Stimulated activated CD4-positive, alpha-beta T cell treated with anti-CD3 and anti-CD28 coated beads, Interleukin-1b, Interleukin-23, amount 100 ng/mL, for 24 hours (primary cell): Measurements from ENCODE around the gene SLC2A6.

ENCODE experiments used
- DNase-seq, 4 experiments: peaks; one replicate each; pipeline ENCODE4 v3.0.0-alpha.2; 2020; ENCODE audit warnings: low read depth in 4 of 4, low spot score in 1 of 4

The SLC2A6 gene

DNA sequence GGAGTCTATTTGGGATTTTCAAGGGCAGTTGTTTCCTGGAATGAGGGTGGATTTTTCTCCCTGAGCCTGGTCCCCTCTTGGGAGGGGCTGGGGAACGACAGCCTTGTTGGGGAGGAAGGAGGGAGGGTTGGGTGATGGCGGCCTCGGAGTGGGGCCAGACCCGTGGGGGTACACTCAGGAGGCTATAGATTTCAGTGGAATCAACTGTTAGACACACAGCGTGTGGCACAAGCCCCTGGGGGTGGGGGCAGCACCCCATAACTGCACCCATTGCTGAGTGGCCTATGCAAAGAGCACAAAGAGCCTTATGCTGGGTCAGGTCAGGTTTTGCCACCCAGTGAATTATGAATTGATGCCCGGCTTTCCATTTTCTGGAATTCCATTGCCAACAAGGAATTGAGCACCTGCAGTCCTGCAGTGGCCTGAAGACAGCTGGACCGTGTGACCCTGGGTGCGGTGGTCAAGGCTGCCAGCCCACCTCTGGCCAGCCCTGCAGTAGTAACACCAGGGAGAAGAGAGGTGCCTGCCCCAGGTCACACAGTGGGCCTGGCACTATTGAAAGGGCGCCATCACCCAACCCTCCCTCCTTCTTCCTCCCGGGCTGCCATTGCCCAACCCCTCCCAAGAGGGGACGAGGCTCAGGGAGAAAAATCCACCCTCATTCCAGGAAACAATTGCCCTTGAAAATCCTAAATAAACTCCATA is 37.5 kb upstream of the SLC2A6 start:
- DNase-seq, result no peak

- DNase-seq, result no peak
Observed at GRCh38 chr9:133515615-133516255, 36.8 kb upstream of the SLC2A6 start.

GRCh38 chr9:133515240-133515610 is 36.3 kb upstream of the SLC2A6 start:
- no peak for DNase-seq

DNA sequence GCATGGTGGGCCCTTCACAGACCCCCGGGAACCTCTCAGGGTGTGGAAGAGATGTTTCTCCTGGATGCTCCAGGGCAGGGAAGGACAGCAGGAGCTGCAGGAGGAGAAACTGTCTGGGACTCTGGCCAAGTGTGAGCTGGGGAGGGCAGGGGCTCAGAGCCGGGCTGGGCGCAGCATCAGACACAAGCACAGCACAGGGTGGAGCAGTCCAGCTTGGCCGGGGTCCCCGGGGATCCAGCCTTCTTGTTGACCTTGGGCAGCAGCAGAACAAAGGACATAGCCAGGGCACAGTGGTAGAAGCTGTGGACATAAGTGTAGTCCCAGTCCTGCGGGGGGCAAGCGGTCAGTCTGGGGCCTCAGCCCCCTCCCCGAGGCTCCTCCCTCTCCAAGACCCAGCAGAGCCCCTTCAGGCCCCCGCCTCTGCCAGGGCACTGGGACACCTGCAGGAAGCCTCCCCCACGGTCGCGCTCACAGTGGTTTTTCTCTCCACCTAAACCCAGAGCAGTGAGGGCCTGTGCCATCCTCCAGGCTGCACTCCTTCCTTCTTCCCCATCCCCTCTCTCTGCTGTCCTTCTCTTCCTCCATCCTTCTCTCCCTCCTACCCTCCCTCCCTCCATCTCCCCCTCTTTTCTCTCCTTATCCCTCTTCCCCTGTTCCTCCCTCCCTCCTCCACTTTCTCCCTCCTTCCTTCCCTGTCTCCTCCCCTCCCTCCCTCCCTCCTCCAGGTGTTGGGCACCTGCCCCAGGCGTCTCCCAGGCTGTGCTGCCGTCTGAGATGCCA is 35.8 kb upstream of the SLC2A6 start:
- no peak for DNase-seq

GRCh38 chr9:133513214-133514100 is 34.6 kb upstream of the SLC2A6 start:
- no peak for DNase-seq

DNA sequence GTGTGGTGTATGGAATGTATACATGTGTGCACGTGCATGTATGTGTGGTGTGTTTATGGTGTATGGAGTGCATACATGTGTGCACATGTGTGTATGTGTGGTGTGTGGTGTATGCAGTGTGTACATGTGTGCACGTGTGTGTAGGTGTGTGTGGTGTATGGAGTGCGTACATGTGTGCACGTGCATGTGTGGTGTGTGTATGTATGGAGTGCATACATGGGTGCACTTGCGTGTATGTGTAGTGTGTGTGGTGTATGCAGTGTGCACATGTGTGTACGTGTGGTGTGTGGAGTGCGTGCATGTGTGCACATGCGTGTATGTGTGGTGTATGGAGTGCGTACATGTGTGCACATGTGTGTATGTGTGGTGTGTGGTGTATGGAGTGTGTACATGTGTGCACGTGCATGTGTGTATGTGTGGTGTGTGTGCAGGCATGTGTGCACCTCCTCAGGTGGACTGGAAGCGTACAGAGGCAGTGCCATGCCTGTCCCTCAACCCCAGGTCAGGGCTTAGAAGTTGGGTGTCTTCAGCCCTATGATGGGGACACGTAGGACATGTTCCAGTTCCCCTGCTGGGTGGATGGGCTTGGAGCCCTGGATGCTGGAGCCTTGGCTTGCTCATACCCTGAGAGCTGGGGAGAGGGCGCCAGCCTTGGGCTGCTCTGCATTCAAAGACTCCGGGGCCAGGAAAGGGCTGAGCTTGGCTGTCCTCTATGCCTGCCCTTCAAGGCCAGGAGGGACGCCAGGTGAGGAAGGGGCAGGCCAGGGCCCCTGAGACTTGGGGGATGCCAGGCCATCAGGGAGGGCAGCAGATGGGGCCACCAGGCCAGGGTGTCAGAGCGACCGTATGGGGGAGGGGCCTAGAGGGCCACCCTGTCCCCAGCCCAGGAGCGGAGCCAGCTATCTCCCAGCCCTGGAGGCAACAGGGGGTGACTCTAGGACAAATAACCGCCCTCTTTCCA is 33.6 kb upstream of the SLC2A6 start:
- DNase-seq, result no peak

- DNase-seq, result no peak
Observed at GRCh38 chr9:133511607-133512006, 32.7 kb upstream of the SLC2A6 start.

DNA sequence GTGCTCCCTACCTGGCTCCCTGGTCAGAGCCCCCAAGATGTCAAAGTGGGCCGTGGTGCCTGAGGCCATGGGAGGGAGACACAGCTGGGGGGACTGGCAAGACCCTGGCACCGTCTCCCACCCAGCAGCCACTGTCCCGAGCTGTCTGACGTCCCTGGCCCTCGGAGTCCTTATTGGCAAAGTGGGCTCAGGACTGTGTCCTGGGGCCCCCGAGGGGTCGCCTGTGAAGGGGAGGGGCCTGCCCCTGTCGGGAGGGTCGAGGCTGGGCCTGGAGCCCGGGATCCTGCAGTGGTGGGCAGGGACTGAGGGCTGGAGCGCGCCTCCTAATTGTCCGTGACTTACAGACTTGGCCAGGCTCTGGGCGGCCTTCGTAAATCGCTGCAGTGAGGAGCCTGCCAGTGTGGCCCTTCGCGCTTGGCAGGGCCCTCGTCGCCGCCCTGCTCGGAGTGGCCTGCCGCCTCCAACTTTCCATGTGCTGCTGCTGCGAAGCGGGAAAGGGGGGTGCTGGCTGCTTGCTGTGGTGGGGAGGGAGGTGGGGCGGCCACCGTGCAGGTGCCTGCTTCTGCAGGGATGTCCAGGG is 32.1 kb upstream of the SLC2A6 start:
- no peak for DNase-seq

DNA sequence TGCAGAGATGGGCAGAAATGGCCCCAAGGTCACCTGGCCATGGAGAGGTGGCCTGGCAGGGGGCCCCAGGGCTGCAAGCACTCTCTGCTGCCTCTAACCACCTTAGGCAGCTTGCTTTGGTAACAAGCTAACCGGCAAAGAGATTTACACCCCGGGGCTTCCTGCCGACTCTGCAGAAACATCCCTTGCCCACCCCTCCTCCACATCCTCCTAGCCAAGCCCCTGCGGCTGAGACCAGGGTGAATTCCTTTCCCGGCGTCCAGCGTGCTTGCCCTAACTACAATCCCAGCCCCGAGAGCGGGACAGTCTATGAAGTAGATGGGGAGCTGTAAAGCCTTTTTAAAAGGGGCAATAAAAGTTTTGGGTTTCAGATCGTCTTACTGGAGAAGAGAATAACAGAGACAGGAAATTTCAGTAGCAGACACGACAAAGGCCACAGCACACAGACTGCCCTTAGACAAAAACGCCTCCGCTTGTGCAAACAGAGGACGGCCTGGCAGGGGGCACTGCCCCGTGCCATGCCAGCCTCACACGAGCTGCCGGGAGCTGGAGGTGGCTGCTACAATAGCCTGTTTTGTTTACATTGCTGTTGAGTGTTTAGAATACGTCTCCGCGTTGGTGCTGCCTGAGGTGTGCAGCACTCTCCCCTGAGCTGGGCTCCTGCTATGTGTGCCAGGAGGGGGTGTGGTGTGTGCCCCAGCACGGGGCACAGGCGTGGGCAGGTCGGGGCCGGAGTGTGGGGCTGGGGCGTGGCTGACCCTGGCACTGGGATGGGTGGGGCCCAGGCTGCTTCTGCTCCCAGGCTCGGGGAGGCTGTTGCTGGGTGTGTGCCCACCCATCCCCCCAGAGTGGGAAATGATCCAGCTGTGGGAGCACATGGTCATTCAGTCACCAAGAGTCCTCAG is 30.5 kb upstream of the SLC2A6 start:
- no peak for DNase-seq

DNA sequence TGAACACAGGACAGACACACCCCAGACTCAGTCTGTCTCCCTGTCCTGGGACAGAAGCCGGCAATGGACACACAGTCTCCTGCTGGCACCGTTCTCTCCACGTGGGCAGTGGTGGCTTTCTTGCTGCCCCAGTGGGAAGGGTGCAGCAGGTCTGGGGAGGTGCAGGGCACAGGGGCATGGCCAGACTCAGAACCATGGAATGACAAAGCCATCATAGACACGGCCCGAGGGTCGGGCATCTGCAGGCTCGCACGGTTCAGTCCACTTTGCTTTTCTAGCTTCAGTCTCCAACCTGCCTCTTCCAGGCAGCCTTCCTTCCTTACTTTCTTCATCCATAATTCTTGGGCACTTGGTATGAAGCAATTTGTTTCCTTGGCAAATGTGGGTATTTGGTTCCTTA is 29.1 kb upstream of the SLC2A6 start:
- no peak for DNase-seq

- no peak for DNase-seq
Observed at GRCh38 chr9:133507246-133507965, 28.5 kb upstream of the SLC2A6 start.

GRCh38 chr9:133506653-133507038 is 27.7 kb upstream of the SLC2A6 start:
- DNase-seq, result no peak

DNA sequence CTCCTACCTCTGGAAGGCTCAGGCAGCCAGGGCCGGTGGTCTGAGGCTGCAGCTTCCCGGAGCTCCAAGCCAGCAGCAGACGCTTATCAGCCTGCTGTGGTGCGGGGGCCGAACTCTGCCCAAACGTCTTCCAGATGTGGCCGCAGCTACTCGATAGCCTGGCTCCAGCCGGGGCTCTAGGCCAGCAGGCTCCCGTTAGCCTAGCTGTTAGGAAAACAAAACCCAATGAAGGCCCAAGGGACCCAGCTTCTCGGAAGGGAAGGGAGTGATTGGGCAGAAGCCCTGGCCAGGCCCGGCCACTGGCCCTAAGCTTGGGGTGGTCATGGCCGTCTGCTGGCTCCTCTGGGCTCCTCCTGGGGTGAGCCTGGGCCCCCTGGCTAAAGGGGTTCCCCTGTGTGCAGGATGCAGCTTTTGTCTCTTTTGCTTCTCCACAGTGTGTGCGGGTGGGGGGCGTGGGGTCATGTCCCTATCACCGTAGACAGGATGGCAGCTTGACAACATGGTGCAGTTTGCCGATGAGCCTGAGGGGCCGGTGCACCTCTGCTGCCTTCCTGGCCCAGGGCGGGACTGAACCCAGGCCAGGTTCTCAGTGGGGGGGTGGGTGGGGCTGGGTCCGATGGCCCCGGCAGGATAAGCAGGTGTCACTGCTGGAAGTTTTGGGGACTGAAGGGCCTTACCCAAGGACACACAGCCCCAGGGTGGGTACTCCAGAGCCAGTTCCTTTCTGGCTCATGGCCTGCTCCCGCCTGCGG is 27.2 kb upstream of the SLC2A6 start:
- no peak for DNase-seq

DNA sequence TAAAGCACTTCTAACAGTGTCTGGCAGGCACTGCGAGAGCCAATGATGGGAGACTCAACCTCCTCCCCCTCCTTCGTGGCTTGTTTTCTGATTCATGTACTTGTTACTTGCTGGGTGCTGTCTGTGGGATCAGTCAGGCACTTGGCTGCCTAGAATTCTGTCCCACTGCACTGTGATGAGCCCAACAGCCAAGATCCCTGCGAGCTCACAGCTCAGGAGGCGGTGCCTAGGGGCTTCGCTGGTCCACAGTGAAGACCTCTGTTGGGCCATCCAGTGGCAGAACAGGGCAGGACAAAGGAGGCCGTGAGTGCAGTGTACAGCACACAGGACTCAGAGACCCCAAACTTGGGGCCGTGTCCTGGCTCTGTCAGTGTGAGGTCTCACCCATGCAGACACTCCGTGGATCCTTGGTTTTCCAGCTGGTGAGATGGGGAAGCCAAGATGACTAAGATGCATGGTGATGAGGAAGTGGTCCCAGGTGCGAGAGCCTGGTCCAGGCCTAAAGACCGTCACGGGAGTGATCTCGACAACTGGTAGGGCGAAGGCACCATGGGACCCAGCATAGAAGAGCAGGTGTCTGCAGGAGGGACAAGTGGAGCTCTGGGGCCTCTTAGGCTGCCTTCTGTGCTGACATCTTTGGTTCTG is 26.4 kb upstream of the SLC2A6 start:
- DNase-seq, result no peak

DNA sequence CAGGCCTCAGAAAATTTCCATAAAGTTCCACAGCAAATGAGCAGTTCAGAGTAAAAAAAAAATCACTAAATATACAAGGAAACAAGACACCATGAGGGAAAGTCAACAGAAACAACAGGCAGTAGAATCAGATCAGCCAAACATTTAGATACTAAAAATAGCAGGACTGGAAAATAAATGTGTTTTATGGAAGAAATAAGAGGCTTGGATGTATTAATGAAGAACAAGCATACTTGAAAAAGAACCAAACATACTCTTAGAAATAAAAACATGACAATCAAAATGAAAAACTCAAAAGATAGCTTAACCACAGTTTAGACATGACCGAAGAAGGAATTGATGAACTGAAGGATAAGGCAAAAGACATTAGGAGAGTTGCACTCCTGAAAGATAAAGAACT is 23.2 kb upstream of the SLC2A6 start:
- no peak for DNase-seq

- DNase-seq, result no peak
Observed at GRCh38 chr9:133499892-133500270, 21.0 kb upstream of the SLC2A6 start.
